ENCODE results near the gene MDK.

Gene MDK

GRCh38 chr11:46381048-46381818 lies at the start of gene MDK:
Gene MDK, plus strand, starts transcription at chr11:46381669. Its CDS starts 389 bp downstream, at chr11:46382058.
- TF ChIP-seq GATA3 (IDR thresholded peaks at IDR 0.05; ENCODE audit: low read depth, low read length): no peak
- TF ChIP-seq GATA2 (IDR thresholded peaks at IDR 0.05; ENCODE audit: low read depth, low read length): no peak

GRCh38 chr11:46332093-46332567 lies 49.3 kb upstream of the MDK start:
- TF ChIP-seq GATA2 (IDR thresholded peaks at IDR 0.05; ENCODE audit: low read depth, low read length): no peak
- TF ChIP-seq GATA3 (IDR thresholded peaks at IDR 0.05; ENCODE audit: low read depth, low read length): no peak

DNA sequence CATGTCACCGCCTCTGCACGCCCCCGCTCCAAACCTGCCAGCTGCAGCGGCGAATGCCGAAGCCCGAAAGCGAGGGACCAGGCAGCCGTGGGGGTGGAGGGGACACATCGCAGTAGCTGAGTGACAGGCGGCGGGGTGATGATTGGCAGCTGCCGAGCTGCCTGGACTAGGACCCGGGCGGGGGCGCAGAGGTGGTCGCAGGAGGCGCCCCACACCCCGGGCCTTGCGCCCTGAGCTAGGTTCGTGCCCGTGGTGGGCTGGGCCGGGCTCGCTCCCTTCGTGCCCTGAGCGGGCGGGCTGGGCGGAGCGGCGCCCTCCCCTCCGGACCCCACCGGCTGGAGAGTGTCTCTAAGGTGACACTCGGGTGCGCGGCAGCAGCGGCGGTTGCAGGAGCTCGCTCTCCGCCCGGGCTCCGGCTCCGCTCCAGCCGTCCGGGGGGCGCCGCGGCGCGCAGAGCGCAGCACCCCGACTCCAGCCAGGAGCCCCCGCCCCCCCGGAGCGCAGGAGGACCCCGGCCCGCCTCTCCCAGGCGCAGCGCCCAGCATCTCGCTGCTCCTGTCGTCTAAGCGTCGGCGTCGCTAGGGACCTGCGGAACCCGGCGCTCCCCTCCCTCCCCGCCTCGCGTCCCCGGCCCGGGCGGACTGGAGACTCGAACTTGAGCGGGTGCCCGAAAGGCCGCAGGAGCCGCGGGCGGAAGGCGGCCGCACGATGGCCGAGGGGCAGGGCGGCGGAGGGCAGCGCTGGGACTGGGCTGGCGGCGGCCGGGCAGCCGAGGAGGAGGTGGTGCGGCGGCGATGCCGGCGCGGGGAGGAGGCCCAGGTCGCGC lies 48.7 kb upstream of the MDK start:
- TF ChIP-seq GATA2 (IDR thresholded peaks at IDR 0.05; ENCODE audit: low read depth, low read length) (no peak), GATA3 (IDR thresholded peaks at IDR 0.05; ENCODE audit: low read depth, low read length) (no peak)

DNA sequence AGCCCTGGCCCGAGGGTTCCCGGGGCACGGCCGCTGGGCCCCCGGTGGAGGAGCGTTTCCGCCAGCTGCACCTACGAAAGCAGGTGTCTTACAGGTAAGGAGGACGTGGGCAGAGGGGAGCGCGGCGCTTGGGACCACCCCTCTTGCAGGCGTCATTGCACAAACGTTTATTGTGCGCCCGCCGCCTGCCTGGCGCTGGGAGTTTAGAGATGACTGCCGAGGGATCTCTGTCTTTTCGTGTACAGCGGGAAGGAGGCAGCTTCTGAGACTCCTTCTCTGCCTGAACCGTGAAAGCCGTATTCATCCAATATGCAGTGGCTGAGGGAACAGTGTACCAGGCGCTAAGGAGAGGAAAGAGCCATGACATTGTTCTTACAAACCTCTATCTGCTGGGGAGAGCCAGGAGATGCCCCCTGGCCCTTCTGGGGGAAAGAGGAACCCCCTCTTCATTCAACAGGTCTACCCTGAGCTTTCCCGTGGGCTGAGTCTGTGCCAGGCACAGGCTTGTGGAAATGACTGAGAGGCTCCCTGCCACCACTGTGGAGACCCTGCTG lies 48.0 kb upstream of the MDK start:
- TF ChIP-seq GATA2 (IDR thresholded peaks at IDR 0.05; ENCODE audit: low read depth, low read length) (no peak), GATA3 (IDR thresholded peaks at IDR 0.05; ENCODE audit: low read depth, low read length) (no peak)

- TF ChIP-seq GATA2 (IDR thresholded peaks at IDR 0.05; ENCODE audit: low read depth, low read length): no peak
- no peak for TF ChIP-seq GATA3 (IDR thresholded peaks at IDR 0.05; ENCODE audit: low read depth, low read length)
Observed at GRCh38 chr11:46334211-46334610, 47.3 kb upstream of the MDK start.

DNA sequence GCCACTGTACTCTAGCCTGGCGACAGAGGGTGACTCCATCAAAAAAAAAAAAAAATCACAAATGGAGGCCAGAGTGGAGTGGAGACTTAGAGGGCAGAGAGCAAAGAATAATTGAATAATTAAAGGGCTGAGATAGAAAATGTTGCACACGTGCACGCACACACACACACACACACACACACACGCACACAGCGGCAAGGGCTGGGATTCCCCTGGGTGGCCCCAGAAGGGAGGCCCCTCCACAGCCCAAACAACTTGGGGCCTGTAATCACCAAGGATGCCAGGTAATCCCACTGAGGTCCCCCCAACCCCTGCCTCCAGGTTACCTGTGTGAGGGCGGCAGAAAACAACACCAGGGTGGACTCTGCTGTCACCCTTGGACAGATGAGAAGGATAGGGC lies 46.2 kb upstream of the MDK start:
- TF ChIP-seq GATA2 (IDR thresholded peaks at IDR 0.05; ENCODE audit: low read depth, low read length) (no peak), GATA3 (IDR thresholded peaks at IDR 0.05; ENCODE audit: low read depth, low read length) (no peak)

GRCh38 chr11:46335890-46336562 lies 45.4 kb upstream of the MDK start:
- TF ChIP-seq GATA3 (IDR thresholded peaks at IDR 0.05; ENCODE audit: low read depth, low read length) (no peak), GATA2 (IDR thresholded peaks at IDR 0.05; ENCODE audit: low read depth, low read length) (no peak)

DNA sequence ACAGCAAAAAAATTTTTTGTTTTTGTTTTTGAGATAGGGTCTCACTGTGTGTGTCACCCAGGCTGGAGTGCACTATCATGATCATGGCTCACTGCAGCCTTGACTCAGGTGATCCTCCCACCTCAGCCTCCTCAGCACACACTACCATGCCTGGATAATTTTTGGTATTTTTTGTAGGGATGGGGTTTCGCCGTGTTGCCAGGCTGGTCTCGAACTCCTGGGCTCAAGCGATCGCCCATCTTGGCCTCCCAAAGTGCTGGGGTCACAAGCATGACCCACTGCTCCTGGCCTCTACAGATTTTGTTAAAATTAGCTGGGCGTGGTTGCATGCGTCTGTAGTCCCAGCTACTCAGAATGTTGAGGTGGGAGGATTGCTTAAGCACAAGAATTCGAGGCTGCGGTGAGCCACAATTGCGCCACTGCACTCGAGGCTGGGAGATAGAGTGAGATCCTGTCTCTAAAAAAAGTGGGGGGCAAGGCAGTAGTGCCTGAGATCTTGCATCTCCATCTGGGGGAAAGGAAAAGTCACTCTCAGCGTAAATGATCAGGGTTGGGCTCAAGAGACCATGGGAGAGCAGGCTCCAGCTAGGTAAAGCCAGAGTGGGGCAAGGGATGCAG lies 44.8 kb upstream of the MDK start:
- TF ChIP-seq GATA2 (IDR thresholded peaks at IDR 0.05; ENCODE audit: low read depth, low read length) (no peak), GATA3 (IDR thresholded peaks at IDR 0.05; ENCODE audit: low read depth, low read length) (no peak)

- TF ChIP-seq GATA2 (IDR thresholded peaks at IDR 0.05; ENCODE audit: low read depth, low read length) (no peak), GATA3 (IDR thresholded peaks at IDR 0.05; ENCODE audit: low read depth, low read length) (no peak)
Observed at GRCh38 chr11:46337626-46338345, 43.7 kb upstream of the MDK start.

DNA sequence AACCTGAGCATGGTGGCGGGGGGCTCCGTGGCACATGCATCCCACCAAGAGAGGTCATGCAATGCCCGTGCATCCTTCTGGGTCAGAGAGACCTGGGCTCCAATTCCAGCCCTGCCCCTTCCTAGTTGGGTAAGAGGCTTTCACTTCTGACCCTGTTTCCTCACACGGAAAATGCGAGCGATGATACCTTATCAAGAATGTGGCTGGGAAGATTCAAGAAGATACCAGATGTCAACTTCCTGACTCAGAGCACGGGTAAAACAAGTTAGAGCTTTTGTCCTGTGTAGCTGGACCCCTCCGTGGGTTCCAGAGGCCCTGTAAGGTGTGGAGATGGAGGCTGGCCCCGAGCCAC lies 42.9 kb upstream of the MDK start:
- TF ChIP-seq GATA3 (IDR thresholded peaks at IDR 0.05; ENCODE audit: low read depth, low read length): no peak
- no peak for TF ChIP-seq GATA2 (IDR thresholded peaks at IDR 0.05; ENCODE audit: low read depth, low read length)

- TF ChIP-seq GATA3 (IDR thresholded peaks at IDR 0.05; ENCODE audit: low read depth, low read length): no peak
- no peak for TF ChIP-seq GATA2 (IDR thresholded peaks at IDR 0.05; ENCODE audit: low read depth, low read length)
Observed at GRCh38 chr11:46338988-46339666, 42.3 kb upstream of the MDK start.

DNA sequence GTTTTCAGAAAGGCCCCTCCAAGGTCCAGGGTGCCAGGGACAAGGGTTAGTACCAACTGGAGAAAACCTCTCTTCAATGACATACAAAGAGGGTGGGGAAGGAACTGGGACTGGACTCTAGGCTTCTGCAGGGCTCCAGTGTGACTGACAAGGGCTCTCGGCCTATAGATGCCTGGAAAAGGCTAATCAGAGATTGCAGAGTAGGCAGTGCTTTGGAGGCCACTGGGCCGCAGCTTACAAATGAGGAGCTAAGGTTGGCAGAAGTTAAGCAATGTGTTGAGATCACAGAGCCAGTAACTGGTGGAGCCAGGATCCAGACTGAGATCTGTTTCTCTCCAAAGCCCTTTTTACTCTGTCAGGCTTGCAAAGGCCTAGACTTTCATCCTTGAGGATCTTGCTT lies 41.7 kb upstream of the MDK start:
- TF ChIP-seq GATA2 (IDR thresholded peaks at IDR 0.05; ENCODE audit: low read depth, low read length): no peak
- no peak for TF ChIP-seq GATA3 (IDR thresholded peaks at IDR 0.05; ENCODE audit: low read depth, low read length)

Measured in SH-SY5Y (cell line).